Keratinocyte (primary cell): ENCODE results near the gene MIPOL1. TPM values are rescaled to one million over a fixed set of nuclear protein-coding genes. Genes with fewer than 3 reads are reported as not detected.

Experiments
- DNase-seq: peaks from one replicate; pipeline ENCODE4 v3.0.0-alpha.2; 2011; ENCODE audit warnings: low read depth, missing footprints, low spot score
- FAIRE-seq: peaks from 2 replicates; lab custom pipeline; 2011; peaks lifted over from hg19 to GRCh38; lab: Jason Lieb, UNC
- H2AFZ ChIP-seq: 2 replicates; pipeline ENCODE4 v1.6.0; 2012; ENCODE audit warnings: low read length, control low read depth, inconsistent platforms; ENCODE audit not compliant: control insufficient read depth
- H3K27ac ChIP-seq: 2 replicates; pipeline ENCODE4 v1.5.1; 2011; ENCODE audit warnings: low read length; ENCODE audit not compliant: control insufficient read depth, insufficient read depth
- H3K27me3 ChIP-seq: 3 replicates; pipeline ENCODE4 v1.6.0; 2011; ENCODE audit warnings: low read length; ENCODE audit not compliant: control insufficient read depth, insufficient read depth; ENCODE audit errors: extremely low read depth
- H3K36me3 ChIP-seq, 2 experiments: 2 replicates in 1 of 2; 3 replicates in 1 of 2; pipeline ENCODE4 v1.5.1; 2011; ENCODE audit warnings: low read length in 2 of 2, mild to moderate bottlenecking in 1 of 2; ENCODE audit not compliant: control insufficient read depth in 2 of 2, insufficient read depth in 2 of 2; ENCODE audit errors: extremely low read depth in 1 of 2
- H3K4me1 ChIP-seq: 3 replicates; pipeline ENCODE4 v1.5.1; 2011; ENCODE audit warnings: low read length; ENCODE audit not compliant: control insufficient read depth, insufficient read depth; ENCODE audit errors: extremely low read depth
- H3K4me2 ChIP-seq: 3 replicates; pipeline ENCODE4 v1.6.0; 2011; ENCODE audit warnings: low read depth, low read length; ENCODE audit not compliant: control insufficient read depth, insufficient read depth; ENCODE audit errors: extremely low read depth
- H3K4me3 ChIP-seq, 3 experiments: fragments of 200-600 bp in 1 of 3; sonication (generic) in 1 of 3; 2 replicates in 2 of 3; 3 replicates in 1 of 3; pipeline ENCODE4 v1.5.1; 2011 to 2016; ENCODE audit warnings: low read length in 3 of 3, mild to moderate bottlenecking in 3 of 3, control low read depth in 2 of 3, inconsistent platforms in 1 of 3, low read depth in 1 of 3, mixed read lengths in 1 of 3, mixed run types in 1 of 3, moderate library complexity in 1 of 3; ENCODE audit not compliant: control insufficient read depth in 2 of 3, insufficient read depth in 2 of 3; ENCODE audit errors: extremely low read depth in 1 of 3
- H3K79me2 ChIP-seq: 2 replicates; pipeline ENCODE4 v1.6.0; 2012; ENCODE audit warnings: low read length; ENCODE audit not compliant: control insufficient read depth, insufficient read depth
- H3K9ac ChIP-seq: 3 replicates; pipeline ENCODE4 v1.6.0; 2011; ENCODE audit warnings: low read length; ENCODE audit not compliant: control insufficient read depth, insufficient read depth; ENCODE audit errors: extremely low read depth
- H3K9me1 ChIP-seq: 3 replicates; pipeline ENCODE4 v1.6.0; 2011; ENCODE audit warnings: low read length; ENCODE audit not compliant: control insufficient read depth, insufficient read depth; ENCODE audit errors: extremely low read depth
- H3K9me3 ChIP-seq: 2 replicates; pipeline ENCODE4 v1.5.1; 2012; ENCODE audit warnings: low read depth, low read length; ENCODE audit not compliant: control insufficient read depth
- H4K20me1 ChIP-seq: 3 replicates; pipeline ENCODE4 v1.6.0; 2011; ENCODE audit warnings: low read length; ENCODE audit not compliant: control insufficient read depth, insufficient read depth; ENCODE audit errors: extremely low read depth
- EZH2 ChIP-seq: IDR thresholded peaks from one replicate; pipeline ENCODE4 v1.6.1; 2012; ENCODE audit warnings: inconsistent platforms, mild to moderate bottlenecking, low read length, moderate library complexity
- dilution Hi-C: fragments of 300-500 bp; cut with MboI; formaldehyde crosslinking; loops from one replicate; pipeline ENCODE4 v1.7.0; 2020; ENCODE audit warnings: low sequenced_read_pairs; ENCODE audit not compliant: extremely low pct_ligation_motif_present
- polyA plus RNA-seq, 5 experiments: library from polyadenylated mRNA; depleted of rRNA in 3 of 5; stranded (reverse) in 3 of 5; stranded (forward) in 1 of 5; unstranded in 1 of 5; fragments of >200 nt; gene quantifications; 1 replicate in 1 of 5; 2 replicates in 3 of 5; 3 replicates in 1 of 5; pipeline versions ENCODE4 v1.2.1 to v1.2.3, GENCODE V29; 2011 to 2012; ENCODE audit warnings: missing spikeins in 2 of 5, low read depth in 1 of 5, low replicate concordance in 1 of 5
- TF ChIP-seq, protein P1 (sequence below), 3 experiments: IDR thresholded peaks in 1 of 3; conservative IDR thresholded peaks in 1 of 3; optimal IDR thresholded peaks in 1 of 3; 2 replicates in 2 of 3; 3 replicates in 1 of 3; pipeline versions ENCODE3 to v1.5.1; 2011; ENCODE audit warnings: low read length in 3 of 3, mild to moderate bottlenecking in 3 of 3, moderate library complexity in 2 of 3, control low read depth in 1 of 3, inconsistent platforms in 1 of 3; ENCODE audit not compliant: insufficient read depth in 2 of 3; ENCODE audit errors: extremely low read depth in 1 of 3

MIPOL1 gene
- polyA plus RNA-seq, 1 donor (not counting 4 experiments of a cell fraction or from before 2014, with no cell fraction given): 10.9 TPM

DNA sequence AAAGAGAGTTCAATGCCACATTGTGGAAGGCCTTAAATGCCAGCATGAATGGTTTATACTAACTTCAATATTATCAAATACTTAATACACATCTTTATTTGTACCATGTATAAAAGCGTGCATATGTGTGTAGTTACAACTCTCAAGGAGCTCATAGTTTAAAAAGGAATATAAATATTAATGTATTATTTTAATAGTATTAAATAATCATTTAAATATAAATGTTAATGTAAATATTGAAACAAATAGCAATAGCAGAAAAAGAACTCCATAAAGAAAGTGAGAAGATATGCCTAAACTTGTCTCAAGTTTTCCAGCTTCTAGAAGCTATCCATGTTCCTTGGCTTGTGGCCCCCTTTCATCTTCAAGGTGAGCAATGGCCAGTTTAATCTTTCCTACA is 215.3 kb downstream of the MIPOL1 start:
- Histone ChIP-seq H3K36me3 (no peaks in the 10 kb centered on the region), H2AFZ (no peak overlapping the region), H3K9me3 (no peaks in the 10 kb centered on the region), H3K4me3 (no peak overlapping the region), H3K4me2 (no peak overlapping the region), H4K20me1 (no peaks in the 10 kb centered on the region), H3K4me1 (no peaks in the 10 kb centered on the region), H3K9me1 (no peaks in the 10 kb centered on the region), H3K79me2 (no peaks in the 10 kb centered on the region), H3K27me3 (no peaks in the 10 kb centered on the region), H3K9ac (no peak overlapping the region), H3K27ac (no peak overlapping the region)
- DNase-seq: no peak
- no peak for FAIRE-seq
- dilution Hi-C loops: no loop called here
- TF ChIP-seq, protein P1, sequence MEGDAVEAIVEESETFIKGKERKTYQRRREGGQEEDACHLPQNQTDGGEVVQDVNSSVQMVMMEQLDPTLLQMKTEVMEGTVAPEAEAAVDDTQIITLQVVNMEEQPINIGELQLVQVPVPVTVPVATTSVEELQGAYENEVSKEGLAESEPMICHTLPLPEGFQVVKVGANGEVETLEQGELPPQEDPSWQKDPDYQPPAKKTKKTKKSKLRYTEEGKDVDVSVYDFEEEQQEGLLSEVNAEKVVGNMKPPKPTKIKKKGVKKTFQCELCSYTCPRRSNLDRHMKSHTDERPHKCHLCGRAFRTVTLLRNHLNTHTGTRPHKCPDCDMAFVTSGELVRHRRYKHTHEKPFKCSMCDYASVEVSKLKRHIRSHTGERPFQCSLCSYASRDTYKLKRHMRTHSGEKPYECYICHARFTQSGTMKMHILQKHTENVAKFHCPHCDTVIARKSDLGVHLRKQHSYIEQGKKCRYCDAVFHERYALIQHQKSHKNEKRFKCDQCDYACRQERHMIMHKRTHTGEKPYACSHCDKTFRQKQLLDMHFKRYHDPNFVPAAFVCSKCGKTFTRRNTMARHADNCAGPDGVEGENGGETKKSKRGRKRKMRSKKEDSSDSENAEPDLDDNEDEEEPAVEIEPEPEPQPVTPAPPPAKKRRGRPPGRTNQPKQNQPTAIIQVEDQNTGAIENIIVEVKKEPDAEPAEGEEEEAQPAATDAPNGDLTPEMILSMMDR (optimal IDR thresholded peaks at IDR 0.05 in 1 of 3, IDR thresholded peaks at IDR 0.05 in 1 of 3, conservative IDR thresholded peaks at IDR 0.05 in 1 of 3; ENCODE audit: extremely low read depth in 1 of 3, insufficient read depth in 2 of 3, low read length in 3 of 3): no peak
- no peak for TF ChIP-seq EZH2

DNA sequence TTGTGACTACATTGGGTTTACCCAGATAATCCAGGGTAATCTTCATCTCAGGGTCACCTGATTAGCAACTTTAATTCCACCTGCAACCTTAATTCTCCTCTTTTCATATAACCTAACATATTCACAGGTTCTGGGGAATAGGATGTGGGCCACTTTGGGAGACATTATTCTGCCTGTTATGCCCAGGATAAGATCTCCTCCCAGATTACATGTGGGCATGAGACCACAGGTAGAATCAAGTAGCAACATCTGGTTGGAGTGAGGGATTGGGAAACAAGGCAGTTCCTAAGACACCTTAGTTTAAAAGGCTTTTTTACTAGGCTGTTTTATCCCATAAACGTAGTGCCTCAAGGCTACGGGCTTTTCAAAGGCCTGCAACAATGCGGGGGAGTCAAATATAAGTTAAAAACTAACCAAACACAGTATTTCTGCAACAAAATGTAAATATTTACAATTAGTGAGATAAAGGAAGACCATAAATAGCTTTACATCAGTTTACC is 215.8 kb downstream of the MIPOL1 start:
- H3K4me2 ChIP-seq: no peak overlapping the region
- no peak overlapping the region for H2AFZ ChIP-seq
- no peaks in the 10 kb centered on the region for H3K36me3 ChIP-seq
- dilution Hi-C loops: no loop called here
- TF ChIP-seq EZH2: no peak
- TF ChIP-seq, protein P1 (optimal IDR thresholded peaks at IDR 0.05 in 1 of 3, IDR thresholded peaks at IDR 0.05 in 1 of 3, conservative IDR thresholded peaks at IDR 0.05 in 1 of 3; ENCODE audit: extremely low read depth in 1 of 3, insufficient read depth in 2 of 3, low read length in 3 of 3): no peak
- no peak overlapping the region for H3K27ac ChIP-seq
- FAIRE-seq (no peak), DNase-seq (no peak)
- no peaks in the 10 kb centered on the region for H3K9me1 ChIP-seq
- no peaks in the 10 kb centered on the region for H3K9me3 ChIP-seq
- H4K20me1 ChIP-seq: no peaks in the 10 kb centered on the region
- no peaks in the 10 kb centered on the region for H3K27me3 ChIP-seq
- H3K79me2 ChIP-seq: no peaks in the 10 kb centered on the region
- no peak overlapping the region for H3K4me3 ChIP-seq
- no peaks in the 10 kb centered on the region for H3K4me1 ChIP-seq
- no peak overlapping the region for H3K9ac ChIP-seq
